Keratinocyte (primary cell): ENCODE results near the gene PACSIN2. TPM values are rescaled to one million over a fixed set of nuclear protein-coding genes. Genes with fewer than 3 reads are reported as not detected.

Experiments
- DNase-seq: peaks from one replicate; pipeline ENCODE4 v3.0.0-alpha.2; 2011; ENCODE audit warnings: low read depth, missing footprints, low spot score
- FAIRE-seq: peaks from 2 replicates; lab custom pipeline; 2011; peaks lifted over from hg19 to GRCh38; lab: Jason Lieb, UNC
- H2AFZ ChIP-seq: 2 replicates; pipeline ENCODE4 v1.6.0; 2012; ENCODE audit warnings: low read length, control low read depth, inconsistent platforms; ENCODE audit not compliant: control insufficient read depth
- H3K27ac ChIP-seq: 2 replicates; pipeline ENCODE4 v1.5.1; 2011; ENCODE audit warnings: low read length; ENCODE audit not compliant: control insufficient read depth, insufficient read depth
- H3K27me3 ChIP-seq: 3 replicates; pipeline ENCODE4 v1.6.0; 2011; ENCODE audit warnings: low read length; ENCODE audit not compliant: control insufficient read depth, insufficient read depth; ENCODE audit errors: extremely low read depth
- H3K36me3 ChIP-seq, 2 experiments: 2 replicates in 1 of 2; 3 replicates in 1 of 2; pipeline ENCODE4 v1.5.1; 2011; ENCODE audit warnings: low read length in 2 of 2, mild to moderate bottlenecking in 1 of 2; ENCODE audit not compliant: control insufficient read depth in 2 of 2, insufficient read depth in 2 of 2; ENCODE audit errors: extremely low read depth in 1 of 2
- H3K4me1 ChIP-seq: 3 replicates; pipeline ENCODE4 v1.5.1; 2011; ENCODE audit warnings: low read length; ENCODE audit not compliant: control insufficient read depth, insufficient read depth; ENCODE audit errors: extremely low read depth
- H3K4me2 ChIP-seq: 3 replicates; pipeline ENCODE4 v1.6.0; 2011; ENCODE audit warnings: low read depth, low read length; ENCODE audit not compliant: control insufficient read depth, insufficient read depth; ENCODE audit errors: extremely low read depth
- H3K4me3 ChIP-seq, 3 experiments: fragments of 200-600 bp in 1 of 3; sonication (generic) in 1 of 3; 2 replicates in 2 of 3; 3 replicates in 1 of 3; pipeline ENCODE4 v1.5.1; 2011 to 2016; ENCODE audit warnings: low read length in 3 of 3, mild to moderate bottlenecking in 3 of 3, control low read depth in 2 of 3, inconsistent platforms in 1 of 3, low read depth in 1 of 3, mixed read lengths in 1 of 3, mixed run types in 1 of 3, moderate library complexity in 1 of 3; ENCODE audit not compliant: control insufficient read depth in 2 of 3, insufficient read depth in 2 of 3; ENCODE audit errors: extremely low read depth in 1 of 3
- H3K79me2 ChIP-seq: 2 replicates; pipeline ENCODE4 v1.6.0; 2012; ENCODE audit warnings: low read length; ENCODE audit not compliant: control insufficient read depth, insufficient read depth
- H3K9ac ChIP-seq: 3 replicates; pipeline ENCODE4 v1.6.0; 2011; ENCODE audit warnings: low read length; ENCODE audit not compliant: control insufficient read depth, insufficient read depth; ENCODE audit errors: extremely low read depth
- H3K9me1 ChIP-seq: 3 replicates; pipeline ENCODE4 v1.6.0; 2011; ENCODE audit warnings: low read length; ENCODE audit not compliant: control insufficient read depth, insufficient read depth; ENCODE audit errors: extremely low read depth
- H3K9me3 ChIP-seq: 2 replicates; pipeline ENCODE4 v1.5.1; 2012; ENCODE audit warnings: low read depth, low read length; ENCODE audit not compliant: control insufficient read depth
- H4K20me1 ChIP-seq: 3 replicates; pipeline ENCODE4 v1.6.0; 2011; ENCODE audit warnings: low read length; ENCODE audit not compliant: control insufficient read depth, insufficient read depth; ENCODE audit errors: extremely low read depth
- EZH2 ChIP-seq: IDR thresholded peaks from one replicate; pipeline ENCODE4 v1.6.1; 2012; ENCODE audit warnings: inconsistent platforms, mild to moderate bottlenecking, low read length, moderate library complexity
- dilution Hi-C: fragments of 300-500 bp; cut with MboI; formaldehyde crosslinking; loops from one replicate; pipeline ENCODE4 v1.7.0; 2020; ENCODE audit warnings: low sequenced_read_pairs; ENCODE audit not compliant: extremely low pct_ligation_motif_present
- polyA plus RNA-seq, 5 experiments: library from polyadenylated mRNA; depleted of rRNA in 3 of 5; stranded (reverse) in 3 of 5; stranded (forward) in 1 of 5; unstranded in 1 of 5; fragments of >200 nt; gene quantifications; 1 replicate in 1 of 5; 2 replicates in 3 of 5; 3 replicates in 1 of 5; pipeline versions ENCODE4 v1.2.1 to v1.2.3, GENCODE V29; 2011 to 2012; ENCODE audit warnings: missing spikeins in 2 of 5, low read depth in 1 of 5, low replicate concordance in 1 of 5
- TF ChIP-seq, protein P1 (sequence below), 3 experiments: IDR thresholded peaks in 1 of 3; conservative IDR thresholded peaks in 1 of 3; optimal IDR thresholded peaks in 1 of 3; 2 replicates in 2 of 3; 3 replicates in 1 of 3; pipeline versions ENCODE3 to v1.5.1; 2011; ENCODE audit warnings: low read length in 3 of 3, mild to moderate bottlenecking in 3 of 3, moderate library complexity in 2 of 3, control low read depth in 1 of 3, inconsistent platforms in 1 of 3; ENCODE audit not compliant: insufficient read depth in 2 of 3; ENCODE audit errors: extremely low read depth in 1 of 3

Gene PACSIN2
- polyA plus RNA-seq, 1 donor (not counting 4 experiments of a cell fraction or from before 2014, with no cell fraction given), result 55.5 TPM

DNA sequence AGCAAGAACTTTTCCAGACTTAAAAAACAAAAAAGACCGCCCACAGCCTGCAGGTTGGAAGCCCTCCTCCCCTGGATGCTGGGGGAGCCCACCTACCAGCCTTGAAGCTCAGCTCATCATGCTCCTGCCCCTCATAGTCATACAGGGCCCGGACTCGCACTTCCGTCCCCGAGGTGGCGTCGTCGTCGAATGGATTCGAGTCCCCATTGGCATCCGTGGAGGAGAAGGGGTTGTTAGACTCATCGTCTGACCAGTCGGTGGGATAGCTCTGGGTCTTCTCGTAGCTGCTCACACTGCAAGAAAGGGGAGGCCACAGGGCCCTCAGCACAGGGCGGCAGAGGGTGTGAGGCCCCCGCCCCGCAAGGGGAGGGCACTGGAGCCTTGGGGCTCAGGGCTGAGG is 138.9 kb downstream of the PACSIN2 start:
- H3K4me3 ChIP-seq, result no peak overlapping the region
- H4K20me1 ChIP-seq, result no peaks in the 10 kb centered on the region
- H2AFZ ChIP-seq, result no peak overlapping the region
- no peak for DNase-seq
- no peaks in the 10 kb centered on the region for H3K4me1 ChIP-seq
- H3K9ac ChIP-seq, result no peak overlapping the region
- no peaks in the 10 kb centered on the region for H3K27me3 ChIP-seq
- no peak overlapping the region for H3K4me2 ChIP-seq
- dilution Hi-C loops, result no loop called here
- no peaks in the 10 kb centered on the region for H3K79me2 ChIP-seq
- FAIRE-seq, result no peak
- H3K9me3 ChIP-seq, result no peaks in the 10 kb centered on the region
- no peaks in the 10 kb centered on the region for H3K9me1 ChIP-seq
- TF ChIP-seq, protein P1, sequence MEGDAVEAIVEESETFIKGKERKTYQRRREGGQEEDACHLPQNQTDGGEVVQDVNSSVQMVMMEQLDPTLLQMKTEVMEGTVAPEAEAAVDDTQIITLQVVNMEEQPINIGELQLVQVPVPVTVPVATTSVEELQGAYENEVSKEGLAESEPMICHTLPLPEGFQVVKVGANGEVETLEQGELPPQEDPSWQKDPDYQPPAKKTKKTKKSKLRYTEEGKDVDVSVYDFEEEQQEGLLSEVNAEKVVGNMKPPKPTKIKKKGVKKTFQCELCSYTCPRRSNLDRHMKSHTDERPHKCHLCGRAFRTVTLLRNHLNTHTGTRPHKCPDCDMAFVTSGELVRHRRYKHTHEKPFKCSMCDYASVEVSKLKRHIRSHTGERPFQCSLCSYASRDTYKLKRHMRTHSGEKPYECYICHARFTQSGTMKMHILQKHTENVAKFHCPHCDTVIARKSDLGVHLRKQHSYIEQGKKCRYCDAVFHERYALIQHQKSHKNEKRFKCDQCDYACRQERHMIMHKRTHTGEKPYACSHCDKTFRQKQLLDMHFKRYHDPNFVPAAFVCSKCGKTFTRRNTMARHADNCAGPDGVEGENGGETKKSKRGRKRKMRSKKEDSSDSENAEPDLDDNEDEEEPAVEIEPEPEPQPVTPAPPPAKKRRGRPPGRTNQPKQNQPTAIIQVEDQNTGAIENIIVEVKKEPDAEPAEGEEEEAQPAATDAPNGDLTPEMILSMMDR (optimal IDR thresholded peaks at IDR 0.05 in 1 of 3, IDR thresholded peaks at IDR 0.05 in 1 of 3, conservative IDR thresholded peaks at IDR 0.05 in 1 of 3; ENCODE audit: extremely low read depth in 1 of 3, insufficient read depth in 2 of 3, low read length in 3 of 3), result no peak
- TF ChIP-seq EZH2, result no peak
- no peak overlapping the region for H3K27ac ChIP-seq
- H3K36me3 ChIP-seq, result peaks cover 33 to 44% of the 10 kb centered on the region in 2 experiments

DNA sequence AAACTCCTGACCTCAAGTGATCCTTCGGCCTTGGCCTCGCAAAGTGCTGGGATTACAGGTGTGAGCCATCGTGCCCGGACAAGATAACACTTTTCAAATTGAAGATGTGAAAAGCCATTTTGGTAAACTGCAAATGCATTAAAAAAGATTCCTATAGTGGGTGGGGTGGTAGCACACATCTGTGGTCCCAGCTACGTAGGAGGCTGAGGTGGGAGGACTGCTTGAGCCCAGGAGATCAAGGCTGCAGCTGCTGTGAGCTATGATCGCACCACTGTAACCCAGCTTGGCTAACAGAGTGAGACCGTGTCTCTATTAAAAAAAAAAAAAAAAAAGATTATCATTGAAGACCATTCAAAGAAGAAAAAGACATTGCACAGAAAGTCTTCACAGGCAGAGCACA is 140.9 kb downstream of the PACSIN2 start:
- no peaks in the 10 kb centered on the region for H4K20me1 ChIP-seq
- H3K4me1 ChIP-seq, result peaks cover 2% of the 10 kb centered on the region
- H3K4me3 ChIP-seq, result no peak overlapping the region
- no peak overlapping the region for H3K27ac ChIP-seq
- TF ChIP-seq EZH2, result no peak
- TF ChIP-seq, protein P1 (optimal IDR thresholded peaks at IDR 0.05 in 1 of 3, IDR thresholded peaks at IDR 0.05 in 1 of 3, conservative IDR thresholded peaks at IDR 0.05 in 1 of 3; ENCODE audit: extremely low read depth in 1 of 3, insufficient read depth in 2 of 3, low read length in 3 of 3), result no peak
- no peaks in the 10 kb centered on the region for H3K9me3 ChIP-seq
- no peaks in the 10 kb centered on the region for H3K9me1 ChIP-seq
- no peak overlapping the region for H2AFZ ChIP-seq
- H3K27me3 ChIP-seq, result no peaks in the 10 kb centered on the region
- H3K79me2 ChIP-seq, result no peaks in the 10 kb centered on the region
- dilution Hi-C loops, result no loop called here
- no peak overlapping the region for H3K4me2 ChIP-seq
- DNase-seq (no peak), FAIRE-seq (no peak)
- no peak overlapping the region for H3K9ac ChIP-seq
- peaks cover 36 to 41% of the 10 kb centered on the region in 2 experiments for H3K36me3 ChIP-seq
